Activated CD4-positive, alpha-beta T cell treated with anti-CD3 and anti-CD28 coated beads, Interleukin-2, amount 10 ng/mL, durations not matched to agents 7 days and 5 days (primary cell): ENCODE results near the gene CTIF. TPM values are rescaled to one million over a fixed set of nuclear protein-coding genes. Genes with fewer than 3 reads are reported as not detected.

Source experiments
- CTCF ChIA-PET: fragments of 350-600 bp; sonication (Branson Sonifier 250); formaldehyde crosslinking; loops from one replicate; lab custom pipeline; 2021; ENCODE audit warnings: antibody characterized with exemption; lab: Charles Lee
- POLR2A ChIA-PET: fragments of 350-600 bp; sonication (Branson Sonifier 250); formaldehyde crosslinking; loops from one replicate; lab custom pipeline; 2021; ENCODE audit warnings: antibody characterized with exemption; lab: Charles Lee
- DNase-seq: peaks from one replicate; pipeline ENCODE4 v3.0.0-alpha.2; 2020
- H3K27ac Mint-ChIP-seq: one replicate; pipeline ENCODE4 v1.8.0; 2021; ENCODE audit warnings: mild to moderate bottlenecking, moderate library complexity, mixed read lengths
- H3K27me3 Mint-ChIP-seq: one replicate; pipeline ENCODE4 v1.8.0; 2021; ENCODE audit warnings: mixed read lengths
- H3K36me3 Mint-ChIP-seq: one replicate; pipeline ENCODE4 v1.8.0; 2021; ENCODE audit warnings: low read depth, mixed read lengths
- H3K4me1 Mint-ChIP-seq: one replicate; pipeline ENCODE4 v1.8.0; 2021; ENCODE audit warnings: mixed read lengths
- H3K4me3 Mint-ChIP-seq: one replicate; pipeline ENCODE4 v1.8.0; 2021; ENCODE audit warnings: mild to moderate bottlenecking, moderate library complexity, mixed read lengths
- H3K9me3 Mint-ChIP-seq: one replicate; pipeline ENCODE4 v1.8.0; 2021; ENCODE audit warnings: mixed read lengths
- total RNA-seq, 2 experiments: library from RNA; stranded (reverse); gene quantifications; one replicate each; pipeline ENCODE4 v1.2.3, GENCODE V29; 2021

The CTIF gene
- total RNA-seq, 2 experiments from 2014 or later = 1.5 to 2.7 TPM

DNA sequence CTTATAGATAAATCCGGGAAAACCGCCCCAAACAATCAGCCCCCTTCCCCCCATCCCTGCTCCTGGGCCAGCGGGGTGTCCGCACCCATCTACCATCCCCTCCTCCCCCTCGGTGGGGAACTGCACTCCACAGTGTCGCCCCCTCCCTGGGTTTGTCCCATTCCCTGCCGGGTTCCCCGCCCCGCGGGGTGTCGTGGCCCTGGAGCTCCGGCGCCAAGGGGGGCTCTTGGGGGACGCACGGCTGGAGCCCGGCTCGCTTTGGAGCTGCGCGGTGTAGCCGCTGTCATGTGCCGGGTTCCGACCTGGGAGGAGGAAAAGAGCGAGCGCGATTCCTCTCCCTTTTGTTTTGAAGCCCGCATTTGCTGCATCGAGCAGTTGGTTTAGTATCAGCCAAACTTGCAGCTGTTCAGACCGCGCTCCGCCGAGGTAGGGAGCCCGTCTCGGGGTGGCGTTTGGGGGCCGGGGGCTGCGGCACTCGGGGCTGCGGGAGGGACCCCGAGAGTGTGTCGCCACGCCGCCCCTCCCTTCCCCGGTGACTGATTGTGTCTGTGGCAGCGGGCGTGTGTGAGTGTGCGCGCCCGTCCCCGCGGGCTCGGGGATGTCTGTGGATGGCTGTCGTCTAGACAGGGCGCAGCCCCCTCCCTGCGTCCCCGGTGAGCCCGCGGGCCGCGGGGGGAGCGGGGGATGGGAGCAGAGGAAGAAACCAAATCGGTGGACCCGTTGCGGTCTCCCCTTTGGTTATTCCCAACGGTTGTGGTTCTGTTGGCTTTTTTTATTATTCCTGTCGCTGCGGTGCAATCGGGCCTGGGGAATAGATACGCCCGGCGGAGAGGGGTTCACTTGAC, 797 bp downstream of the CTIF start:
- Mint-ChIP-seq H3K9me3 (no peaks in the 10 kb centered on the region), H3K36me3 (no peaks in the 10 kb centered on the region), H3K4me1 (peaks cover 30% of the 10 kb centered on the region), H3K27me3 (peaks cover 28% of the 10 kb centered on the region), H3K4me3 (peak overlapping the region; percentile 87), H3K27ac (no peak overlapping the region)
- POLR2A ChIA-PET = no interaction called here
- CTCF ChIA-PET = no interaction called here
- DNase-seq = peak; percentile 24

GRCh38 chr18:48540251-48541025, 1.6 kb downstream of the CTIF start:
- ChIA-PET POLR2A (no interaction called here), CTCF (no interaction called here)
- peak overlapping the region; percentile 87 for H3K4me3 Mint-ChIP-seq
- H3K9me3 Mint-ChIP-seq = no peaks in the 10 kb centered on the region
- H3K36me3 Mint-ChIP-seq = no peaks in the 10 kb centered on the region
- peak; percentile 37 for DNase-seq
- H3K27me3 Mint-ChIP-seq = peaks cover 32% of the 10 kb centered on the region
- H3K4me1 Mint-ChIP-seq = peaks cover 30% of the 10 kb centered on the region
- H3K27ac Mint-ChIP-seq = no peak overlapping the region

- Mint-ChIP-seq H3K4me1 (peaks cover 30% of the 10 kb centered on the region), H3K9me3 (no peaks in the 10 kb centered on the region), H3K27me3 (peaks cover 33% of the 10 kb centered on the region), H3K27ac (no peak overlapping the region), H3K36me3 (no peaks in the 10 kb centered on the region), H3K4me3 (peak overlapping the region; percentile 87)
- CTCF ChIA-PET = no interaction called here
- DNase-seq = no peak
- POLR2A ChIA-PET = no interaction called here
Measured at GRCh38 chr18:48541026-48541746, 2.4 kb downstream of the CTIF start.

DNA sequence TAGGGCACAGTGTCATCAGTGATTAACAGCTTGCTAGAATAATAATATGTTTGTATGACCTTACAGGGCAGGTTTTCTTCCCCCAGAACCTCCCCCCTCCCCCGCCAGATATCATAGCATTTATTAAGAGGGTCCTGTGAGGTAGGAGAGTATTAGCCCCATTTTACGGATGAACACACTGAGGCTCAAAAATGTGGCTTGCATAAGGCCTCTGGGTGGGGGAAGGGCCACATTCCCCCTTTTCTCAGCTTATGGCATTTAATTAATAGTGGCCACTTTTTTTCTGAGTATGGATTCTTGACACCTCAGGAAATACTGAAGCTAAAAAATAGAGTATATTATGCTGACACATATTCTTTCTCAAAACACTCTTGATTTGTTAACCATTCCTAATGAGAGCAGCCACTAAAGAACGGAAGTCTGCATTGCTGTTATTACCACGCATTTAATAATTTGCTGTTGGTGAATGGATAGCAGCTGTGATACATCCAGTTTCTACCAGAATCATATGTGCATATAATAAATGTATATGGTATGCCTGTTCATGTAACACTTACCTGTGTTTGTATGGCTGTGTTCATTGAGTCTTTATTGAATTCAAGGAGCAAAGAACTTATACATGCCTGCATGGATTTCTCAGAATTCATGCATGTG, 3.0 kb downstream of the CTIF start:
- CTCF ChIA-PET = no interaction called here
- POLR2A ChIA-PET = no interaction called here
- Mint-ChIP-seq H3K27me3 (peaks cover 37% of the 10 kb centered on the region), H3K9me3 (no peaks in the 10 kb centered on the region), H3K4me1 (peaks cover 30% of the 10 kb centered on the region), H3K27ac (no peak overlapping the region), H3K36me3 (no peaks in the 10 kb centered on the region), H3K4me3 (no peak overlapping the region)
- DNase-seq = no peak

- CTCF ChIA-PET = interaction anchor here (1.2 to 1.5 kb wide), 2 partner anchors 18 to 22 kb away, joined by 3 read pairs; no protein-coding TSS in a partner anchor
Measured at GRCh38 chr18:48542513-48543181, 3.8 kb downstream of the CTIF start.

DNA sequence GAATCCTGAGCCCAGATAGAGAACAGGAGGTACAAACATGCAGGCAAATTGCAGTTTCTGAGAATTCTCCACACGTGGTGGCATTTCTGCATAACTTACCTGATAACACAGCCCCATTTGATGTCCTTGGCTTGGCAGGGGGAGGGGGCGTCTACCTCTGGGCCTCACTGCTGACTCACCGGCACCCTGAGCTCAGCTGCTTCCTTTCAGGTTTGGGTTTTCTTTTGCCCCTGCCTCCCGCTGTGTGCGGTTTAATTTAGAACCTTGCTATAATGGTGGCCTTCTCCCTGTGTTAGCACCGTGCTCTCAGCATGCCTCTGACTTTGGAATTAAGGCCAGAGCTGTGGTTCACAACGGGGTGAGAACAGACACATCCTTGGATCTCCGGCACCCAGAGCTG, 4.4 kb downstream of the CTIF start:
- peak; percentile 37 for DNase-seq
- CTCF ChIA-PET = interaction anchor here (1.2 to 1.5 kb wide), 2 partner anchors 18 to 21 kb away, joined by 3 read pairs; no protein-coding TSS in a partner anchor
- no peak overlapping the region for H3K27ac Mint-ChIP-seq
- H3K9me3 Mint-ChIP-seq = no peaks in the 10 kb centered on the region
- H3K4me1 Mint-ChIP-seq = peaks cover 30% of the 10 kb centered on the region
- H3K27me3 Mint-ChIP-seq = peaks cover 37% of the 10 kb centered on the region
- no peaks in the 10 kb centered on the region for H3K36me3 Mint-ChIP-seq
- POLR2A ChIA-PET = no interaction called here
- H3K4me3 Mint-ChIP-seq = no peak overlapping the region

More at GRCh38 chr18:48542513-48543181, 3.8 kb downstream of the CTIF start:
- H3K4me3 Mint-ChIP-seq = no peak overlapping the region
- H3K27ac Mint-ChIP-seq = no peak overlapping the region
- no peaks in the 10 kb centered on the region for H3K36me3 Mint-ChIP-seq
- peaks cover 37% of the 10 kb centered on the region for H3K27me3 Mint-ChIP-seq
- no peaks in the 10 kb centered on the region for H3K9me3 Mint-ChIP-seq
- POLR2A ChIA-PET = no interaction called here
- no peak for DNase-seq
- H3K4me1 Mint-ChIP-seq = peaks cover 30% of the 10 kb centered on the region

DNA sequence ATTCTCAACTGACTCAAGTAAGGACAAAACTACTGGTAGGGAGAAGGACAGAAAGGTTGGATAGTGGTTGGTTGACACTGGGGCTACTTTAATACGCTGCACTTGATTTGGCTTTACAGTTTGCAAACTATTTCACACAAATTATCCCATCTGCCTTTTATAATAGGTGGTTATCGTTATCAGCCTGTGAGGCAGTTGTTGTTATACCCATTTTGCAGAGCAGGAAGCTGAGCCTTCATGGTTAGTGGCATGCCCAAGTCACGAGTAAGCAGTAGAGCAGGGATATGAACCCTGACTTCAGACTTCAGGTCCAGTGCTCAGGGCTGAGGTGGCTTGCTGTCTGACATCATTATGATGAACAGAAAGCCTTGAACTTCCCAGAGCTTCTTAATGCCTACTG, 5.3 kb downstream of the CTIF start:
- no peaks in the 10 kb centered on the region for H3K36me3 Mint-ChIP-seq
- no peak for DNase-seq
- H3K9me3 Mint-ChIP-seq = no peaks in the 10 kb centered on the region
- POLR2A ChIA-PET = no interaction called here
- no peak overlapping the region for H3K4me3 Mint-ChIP-seq
- no peak overlapping the region for H3K27ac Mint-ChIP-seq
- peaks cover 23% of the 10 kb centered on the region for H3K4me1 Mint-ChIP-seq
- peaks cover 35% of the 10 kb centered on the region for H3K27me3 Mint-ChIP-seq
- CTCF ChIA-PET = interaction anchor here (1.5 kb wide), 1 partner anchor 17 kb away, joined by 3 read pairs; no protein-coding TSS in a partner anchor

GRCh38 chr18:48544661-48545415, 6.0 kb downstream of the CTIF start:
- Mint-ChIP-seq H3K4me3 (no peak overlapping the region), H3K4me1 (peaks cover 23% of the 10 kb centered on the region), H3K27ac (no peak overlapping the region), H3K36me3 (no peaks in the 10 kb centered on the region), H3K27me3 (peaks cover 32% of the 10 kb centered on the region), H3K9me3 (no peaks in the 10 kb centered on the region)
- DNase-seq = no peak
- POLR2A ChIA-PET = no interaction called here
- CTCF ChIA-PET = no interaction called here

DNA sequence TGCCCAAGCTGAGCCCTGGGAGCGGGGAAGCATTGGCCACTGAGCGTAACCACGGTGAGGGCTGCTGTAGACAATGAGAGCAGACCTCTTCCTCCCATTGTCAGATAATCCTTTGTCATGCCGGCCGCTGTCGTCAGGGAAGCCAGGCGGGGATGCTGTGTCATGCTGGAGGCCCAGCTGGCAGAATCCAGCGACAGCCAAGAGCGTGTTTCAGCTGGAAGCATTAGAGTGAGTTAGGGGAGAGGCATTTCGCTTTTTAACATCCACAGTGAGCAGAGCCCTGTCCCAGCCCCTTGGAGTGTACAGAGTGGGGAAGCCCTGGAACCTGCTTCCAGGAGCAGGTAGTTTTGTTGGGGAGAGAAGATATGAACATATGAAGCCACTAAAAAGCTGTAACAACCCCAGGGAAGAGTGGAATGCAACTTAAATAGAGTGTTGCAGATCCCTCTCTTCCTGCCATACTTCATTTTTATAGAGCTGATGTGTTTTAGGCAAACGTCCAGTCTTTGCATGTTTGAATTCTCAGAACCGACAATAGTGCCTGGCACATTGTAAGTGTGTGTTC, 7.0 kb downstream of the CTIF start:
- POLR2A ChIA-PET = no interaction called here
- Mint-ChIP-seq H3K27ac (no peak overlapping the region), H3K9me3 (no peaks in the 10 kb centered on the region), H3K4me3 (no peak overlapping the region), H3K36me3 (no peaks in the 10 kb centered on the region), H3K27me3 (peaks cover 25% of the 10 kb centered on the region), H3K4me1 (peaks cover 20% of the 10 kb centered on the region)
- CTCF ChIA-PET = no interaction called here
- no peak for DNase-seq

GRCh38 chr18:48546396-48546795, 7.6 kb downstream of the CTIF start:
- peaks cover 24% of the 10 kb centered on the region for H3K27me3 Mint-ChIP-seq
- ChIA-PET POLR2A (no interaction called here), CTCF (no interaction called here)
- no peak overlapping the region for H3K4me3 Mint-ChIP-seq
- H3K36me3 Mint-ChIP-seq = no peaks in the 10 kb centered on the region
- no peaks in the 10 kb centered on the region for H3K9me3 Mint-ChIP-seq
- no peak overlapping the region for H3K27ac Mint-ChIP-seq
- DNase-seq = no peak
- peaks cover 19% of the 10 kb centered on the region for H3K4me1 Mint-ChIP-seq

GRCh38 chr18:48547531-48547981, 8.7 kb downstream of the CTIF start:
- Mint-ChIP-seq H3K4me3 (no peak overlapping the region), H3K36me3 (no peaks in the 10 kb centered on the region), H3K27ac (no peak overlapping the region), H3K4me1 (peaks cover 13% of the 10 kb centered on the region), H3K9me3 (no peaks in the 10 kb centered on the region), H3K27me3 (peaks cover 12% of the 10 kb centered on the region)
- ChIA-PET POLR2A (no interaction called here), CTCF (no interaction called here)
- no peak for DNase-seq
